Left ventricle myocardium inferior (tissue), 1 donor: ENCODE data around the gene SNX19. TPM values are rescaled to one million over a fixed set of nuclear protein-coding genes. Genes with fewer than 3 reads are reported as not detected.

Experiments
- DNase-seq: peaks from one replicate; pipeline ENCODE4 v3.0.0-alpha.2; 2020
- H3K27ac ChIP-seq: fragments of 200-600 bp; replicated peaks from 2 replicates; pipeline ENCODE4 v1.8.0; 2021
- H3K27me3 ChIP-seq: fragments of 200-600 bp; 2 replicates; pipeline ENCODE4 v1.8.0; 2021; ENCODE audit warnings: low read depth
- H3K36me3 ChIP-seq: fragments of 200-600 bp; 2 replicates; pipeline ENCODE4 v1.8.0; 2021
- H3K4me1 ChIP-seq: fragments of 200-600 bp; 2 replicates; pipeline ENCODE4 v1.8.0; 2021
- H3K4me3 ChIP-seq: fragments of 200-600 bp; 2 replicates; pipeline ENCODE4 v1.8.0; 2021; ENCODE audit warnings: mild to moderate bottlenecking, moderate library complexity
- H3K9me3 ChIP-seq: fragments of 200-600 bp; replicated peaks from 2 replicates; pipeline ENCODE4 v1.8.0; 2021
- CTCF ChIP-seq: fragments of 200-600 bp; IDR thresholded peaks from 2 replicates; pipeline ENCODE4 v1.8.0; 2021; ENCODE audit warnings: antibody characterized with exemption, mild to moderate bottlenecking, borderline replicate concordance
- intact Hi-C: fragments of 100-400 bp; cut with micrococcal nuclease; formaldehyde crosslinking; loops from one replicate; pipeline ENCODE4 v1.11.0; 2022
- total RNA-seq: library from RNA; stranded (reverse); fragmentation: NEBNext Ultra II Directional; extraction: Animal tissue kit (Norgen Biotek cat#: 25700); gene quantifications from one replicate; pipeline ENCODE4 v1.2.1, GENCODE V29; 2021
- donor health status: DM: no; HTN: yes; CAD: no; lungs with severe emphysema.

The SNX19 gene
- total RNA-seq, 1 donor from 2014 or later: 56.0 TPM

GRCh38 chr11:130912552-130912951, 3.7 kb downstream of the SNX19 start:
- no peak for TF ChIP-seq CTCF
- Histone ChIP-seq H3K36me3 (peaks cover 49% of the 10 kb centered on the region), H3K9me3 (no peaks in the 10 kb centered on the region), H3K27me3 (no peaks in the 10 kb centered on the region), H3K4me1 (peaks cover 64% of the 10 kb centered on the region), H3K4me3 (no peak overlapping the region), H3K27ac (no peak overlapping the region)
- DNase-seq: no peak
- intact Hi-C loops: no loop called here

- intact Hi-C loops: no loop called here
- DNase-seq: no peak
- Histone ChIP-seq H3K4me3 (no peak overlapping the region), H3K9me3 (no peaks in the 10 kb centered on the region), H3K27me3 (no peaks in the 10 kb centered on the region), H3K36me3 (peaks cover 62% of the 10 kb centered on the region), H3K27ac (no peak overlapping the region), H3K4me1 (peaks cover 69% of the 10 kb centered on the region)
- TF ChIP-seq CTCF: no peak
Observed at GRCh38 chr11:130911306-130911705, 5.0 kb downstream of the SNX19 start.

- Histone ChIP-seq H3K27me3 (no peaks in the 10 kb centered on the region), H3K36me3 (peaks cover 78% of the 10 kb centered on the region), H3K9me3 (no peaks in the 10 kb centered on the region), H3K27ac (no peak overlapping the region), H3K4me3 (no peak overlapping the region), H3K4me1 (peaks cover 53% of the 10 kb centered on the region)
- intact Hi-C loops: no loop called here
- DNase-seq: no peak
- no peak for TF ChIP-seq CTCF
Observed at GRCh38 chr11:130909650-130910049, 6.6 kb downstream of the SNX19 start.

GRCh38 chr11:130908770-130909625, 7.3 kb downstream of the SNX19 start:
- peaks cover 47% of the 10 kb centered on the region for H3K4me1 ChIP-seq
- no peak overlapping the region for H3K27ac ChIP-seq
- H3K9me3 ChIP-seq: no peaks in the 10 kb centered on the region
- no peak for TF ChIP-seq CTCF
- no peak overlapping the region for H3K4me3 ChIP-seq
- H3K27me3 ChIP-seq: no peaks in the 10 kb centered on the region
- intact Hi-C loops: no loop called here
- no peak for DNase-seq
- peaks cover 79% of the 10 kb centered on the region for H3K36me3 ChIP-seq

- intact Hi-C loops: no loop called here
- H3K27me3 ChIP-seq: no peaks in the 10 kb centered on the region
- peaks cover 79% of the 10 kb centered on the region for H3K36me3 ChIP-seq
- H3K27ac ChIP-seq: no peak overlapping the region
- no peak overlapping the region for H3K4me3 ChIP-seq
- H3K9me3 ChIP-seq: no peaks in the 10 kb centered on the region
- no peak for DNase-seq
- no peak for TF ChIP-seq CTCF
- H3K4me1 ChIP-seq: peaks cover 37% of the 10 kb centered on the region
Observed at GRCh38 chr11:130908061-130908460, 8.2 kb downstream of the SNX19 start.
